HEK293T (cell line): Measurements from ENCODE around the gene HPCAL1.

Source experiments
- BHLHE40 ChIP-seq: fragments of 450-650 bp; IDR thresholded peaks from 2 replicates; pipeline ENCODE4 v1.6.1; 2016; ENCODE audit warnings: mild to moderate bottlenecking, moderate library complexity, borderline replicate concordance
- CTBP1 ChIP-seq: fragments of 450-650 bp; IDR thresholded peaks from 2 replicates; pipeline ENCODE4 v1.6.1; 2016; ENCODE audit warnings: borderline replicate concordance
- FOXA1 ChIP-seq: fragments of 450-650 bp; IDR thresholded peaks from 2 replicates; pipeline ENCODE4 v1.6.1; 2016; ENCODE audit warnings: mild to moderate bottlenecking
- HDGF ChIP-seq: fragments of 450-650 bp; IDR thresholded peaks from 2 replicates; pipeline ENCODE4 v1.6.1; 2017; ENCODE audit warnings: antibody characterized with exemption, borderline replicate concordance
- NFRKB ChIP-seq: fragments of 450-650 bp; IDR thresholded peaks from 2 replicates; pipeline ENCODE4 v1.6.1; 2016; ENCODE audit warnings: mild to moderate bottlenecking, moderate library complexity
- SP1 ChIP-seq: fragments of 450-650 bp; IDR thresholded peaks from 2 replicates; pipeline ENCODE4 v1.6.1; 2017
- SUZ12 ChIP-seq: fragments of 450-650 bp; IDR thresholded peaks from 2 replicates; pipeline ENCODE4 v1.6.1; 2016; ENCODE audit warnings: mild to moderate bottlenecking

- no peak for TF ChIP-seq BHLHE40
- TF ChIP-seq SP1 = no peak
- no peak for TF ChIP-seq HDGF
- no peak for TF ChIP-seq FOXA1
- TF ChIP-seq NFRKB = no peak
- TF ChIP-seq CTBP1 = no peak
- TF ChIP-seq SUZ12 = no peak
Observed at GRCh38 chr2:10475811-10476660, 173.3 kb downstream of the HPCAL1 start.
